ENCODE results near the gene RPTOR.
A peak's percentile ranks its signal among the peaks of the same experiment; 100 is the strongest.

The RPTOR gene

GRCh38 chr17:80948019-80948975 lies 403.7 kb downstream of the RPTOR start:
- Mint-ChIP-seq H3K4me3 (no peak overlapping the region), H3K27ac (no peak overlapping the region), H3K4me1 (no peaks in the 10 kb centered on the region), H3K9me3 (no peaks in the 10 kb centered on the region), H3K36me3 (peaks cover 73% of the 10 kb centered on the region)
- ATAC-seq (no peak), DNase-seq (ENCODE audit: low spot score in 2 of 2) (no peak)

GRCh38 chr17:80948976-80949450 lies 404.4 kb downstream of the RPTOR start:
- DNase-seq (ENCODE audit: low spot score in 2 of 2): no peak
- Mint-ChIP-seq H3K36me3 (peaks cover 80% of the 10 kb centered on the region), H3K4me1 (no peaks in the 10 kb centered on the region), H3K9me3 (no peaks in the 10 kb centered on the region), H3K4me3 (no peak overlapping the region), H3K27ac (no peak overlapping the region)
- no peak for ATAC-seq

- H3K9me3 Mint-ChIP-seq: no peaks in the 10 kb centered on the region
- H3K27ac Mint-ChIP-seq: no peak overlapping the region
- no peaks in the 10 kb centered on the region for H3K4me1 Mint-ChIP-seq
- DNase-seq (ENCODE audit: low spot score in 2 of 2): no peak
- H3K36me3 Mint-ChIP-seq: peaks cover 81% of the 10 kb centered on the region
- no peak overlapping the region for H3K4me3 Mint-ChIP-seq
- ATAC-seq: no peak
Observed at GRCh38 chr17:80949451-80950421, 405.1 kb downstream of the RPTOR start.

- Mint-ChIP-seq H3K36me3 (peaks cover 79% of the 10 kb centered on the region), H3K4me1 (no peaks in the 10 kb centered on the region)
Observed at GRCh38 chr17:80950466-80951120, 406.0 kb downstream of the RPTOR start.

GRCh38 chr17:80951121-80952090 lies 406.8 kb downstream of the RPTOR start:
- Mint-ChIP-seq H3K9me3 (no peaks in the 10 kb centered on the region), H3K4me3 (no peak overlapping the region), H3K4me1 (no peaks in the 10 kb centered on the region), H3K36me3 (peaks cover 78% of the 10 kb centered on the region), H3K27ac (peak overlapping the region; percentile 52)
- DNase-seq (ENCODE audit: low spot score in 2 of 2) (no peak), ATAC-seq (no peak)

More at GRCh38 chr17:80950466-80951120, 406.0 kb downstream of the RPTOR start:
- no peak for DNase-seq (ENCODE audit: low spot score in 2 of 2)
- ATAC-seq: no peak
- Mint-ChIP-seq H3K4me3 (no peak overlapping the region), H3K9me3 (no peaks in the 10 kb centered on the region), H3K27ac (no peak overlapping the region)

- Mint-ChIP-seq H3K4me1 (no peaks in the 10 kb centered on the region), H3K9me3 (no peaks in the 10 kb centered on the region), H3K27ac (peak overlapping the region; percentile 52), H3K4me3 (no peak overlapping the region), H3K36me3 (peaks cover 69% of the 10 kb centered on the region)
- DNase-seq (ENCODE audit: low spot score in 2 of 2) (no peak), ATAC-seq (no peak)
Observed at GRCh38 chr17:80952291-80952690, 407.7 kb downstream of the RPTOR start.

- H3K27ac Mint-ChIP-seq: no peak overlapping the region
- no peak overlapping the region for H3K4me3 Mint-ChIP-seq
- ATAC-seq (no peak), DNase-seq (ENCODE audit: low spot score in 2 of 2) (no peak)
- no peaks in the 10 kb centered on the region for H3K9me3 Mint-ChIP-seq
- no peaks in the 10 kb centered on the region for H3K4me1 Mint-ChIP-seq
- peaks cover 73% of the 10 kb centered on the region for H3K36me3 Mint-ChIP-seq
Observed at GRCh38 chr17:80953471-80954315, 409.1 kb downstream of the RPTOR start.

- H3K4me3 Mint-ChIP-seq: no peak overlapping the region
- peaks cover 68% of the 10 kb centered on the region for H3K36me3 Mint-ChIP-seq
- peak overlapping the region; percentile 40 for H3K27ac Mint-ChIP-seq
- H3K9me3 Mint-ChIP-seq: no peaks in the 10 kb centered on the region
- no peaks in the 10 kb centered on the region for H3K4me1 Mint-ChIP-seq
- ATAC-seq: no peak
- DNase-seq (ENCODE audit: low spot score in 2 of 2): no peak
Observed at GRCh38 chr17:80955078-80955477, 410.4 kb downstream of the RPTOR start.

GRCh38 chr17:80955671-80956280 lies 411.1 kb downstream of the RPTOR start:
- ATAC-seq: no peak
- no peak overlapping the region for H3K27ac Mint-ChIP-seq

GRCh38 chr17:80956321-80957190 lies 411.9 kb downstream of the RPTOR start:
- DNase-seq (ENCODE audit: low spot score in 2 of 2): no peak
- H3K9me3 Mint-ChIP-seq: no peaks in the 10 kb centered on the region
- peaks cover 64% of the 10 kb centered on the region for H3K36me3 Mint-ChIP-seq
- H3K27ac Mint-ChIP-seq: no peak overlapping the region
- H3K4me1 Mint-ChIP-seq: no peaks in the 10 kb centered on the region
- no peak for ATAC-seq
- H3K4me3 Mint-ChIP-seq: no peak overlapping the region

More at GRCh38 chr17:80955671-80956280, 411.1 kb downstream of the RPTOR start:
- H3K36me3 Mint-ChIP-seq: peaks cover 64% of the 10 kb centered on the region
- no peak for DNase-seq (ENCODE audit: low spot score in 2 of 2)
- no peaks in the 10 kb centered on the region for H3K4me1 Mint-ChIP-seq
- no peaks in the 10 kb centered on the region for H3K9me3 Mint-ChIP-seq
- no peak overlapping the region for H3K4me3 Mint-ChIP-seq

GRCh38 chr17:80957461-80957941 lies 412.9 kb downstream of the RPTOR start:
- no peaks in the 10 kb centered on the region for H3K9me3 Mint-ChIP-seq
- DNase-seq (ENCODE audit: low spot score in 2 of 2) (no peak), ATAC-seq (no peak)
- no peaks in the 10 kb centered on the region for H3K4me1 Mint-ChIP-seq
- H3K27ac Mint-ChIP-seq: no peak overlapping the region
- peaks cover 67% of the 10 kb centered on the region for H3K36me3 Mint-ChIP-seq
- H3K4me3 Mint-ChIP-seq: no peak overlapping the region

Measured in stimulated activated effector memory CD8-positive, alpha-beta T cell treated with anti-CD3 and anti-CD28 coated beads, Interleukin-12 subunit alpha, Interleukin-12 subunit beta, amount 100 ng/mL, for 72 hours (primary cell).